Astrocyte (in vitro differentiated cells and primary cell): ENCODE results near the gene SLC9C1.

Source experiments
- EZH2 ChIP-seq: IDR thresholded peaks from 2 replicates; pipeline ENCODE4 v1.6.1; 2012; ENCODE audit warnings: mild to moderate bottlenecking, low read length, inconsistent platforms; ENCODE audit not compliant: insufficient read depth
- TF ChIP-seq, protein P1 (sequence below): IDR thresholded peaks from 2 replicates; pipeline ENCODE4 v1.5.1; 2011; ENCODE audit warnings: low read depth, mild to moderate bottlenecking, inconsistent platforms, low read length, moderate library complexity; ENCODE audit not compliant: insufficient read depth

DNA sequence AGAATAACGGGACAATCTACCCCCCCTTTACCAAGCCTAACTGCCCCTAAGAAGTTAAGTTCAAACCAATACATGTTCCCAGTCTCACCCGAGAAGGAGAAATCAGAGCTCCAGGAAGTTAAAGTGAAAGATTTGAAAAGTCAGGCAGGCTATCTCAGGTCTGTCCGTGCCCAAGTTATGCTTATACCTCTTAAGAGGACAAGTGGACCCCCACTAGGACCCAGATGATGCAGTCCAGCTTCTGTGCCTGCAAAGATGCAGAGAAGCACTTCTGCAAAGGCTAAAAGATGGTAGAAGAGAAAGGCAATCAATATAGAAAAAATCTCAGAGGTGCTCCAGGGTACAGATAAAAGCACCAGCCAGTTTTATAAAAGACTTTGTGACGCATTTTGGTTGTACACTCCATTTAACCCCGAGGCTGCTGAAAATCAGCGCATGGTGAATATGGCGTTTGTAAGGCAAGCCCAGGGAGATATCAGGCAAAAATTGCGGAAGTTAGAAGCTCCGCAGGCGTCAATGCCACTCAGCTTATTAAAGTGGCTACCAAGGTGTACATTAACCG lies 9.8 kb upstream of the SLC9C1 start:
- TF ChIP-seq, protein P1, sequence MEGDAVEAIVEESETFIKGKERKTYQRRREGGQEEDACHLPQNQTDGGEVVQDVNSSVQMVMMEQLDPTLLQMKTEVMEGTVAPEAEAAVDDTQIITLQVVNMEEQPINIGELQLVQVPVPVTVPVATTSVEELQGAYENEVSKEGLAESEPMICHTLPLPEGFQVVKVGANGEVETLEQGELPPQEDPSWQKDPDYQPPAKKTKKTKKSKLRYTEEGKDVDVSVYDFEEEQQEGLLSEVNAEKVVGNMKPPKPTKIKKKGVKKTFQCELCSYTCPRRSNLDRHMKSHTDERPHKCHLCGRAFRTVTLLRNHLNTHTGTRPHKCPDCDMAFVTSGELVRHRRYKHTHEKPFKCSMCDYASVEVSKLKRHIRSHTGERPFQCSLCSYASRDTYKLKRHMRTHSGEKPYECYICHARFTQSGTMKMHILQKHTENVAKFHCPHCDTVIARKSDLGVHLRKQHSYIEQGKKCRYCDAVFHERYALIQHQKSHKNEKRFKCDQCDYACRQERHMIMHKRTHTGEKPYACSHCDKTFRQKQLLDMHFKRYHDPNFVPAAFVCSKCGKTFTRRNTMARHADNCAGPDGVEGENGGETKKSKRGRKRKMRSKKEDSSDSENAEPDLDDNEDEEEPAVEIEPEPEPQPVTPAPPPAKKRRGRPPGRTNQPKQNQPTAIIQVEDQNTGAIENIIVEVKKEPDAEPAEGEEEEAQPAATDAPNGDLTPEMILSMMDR, result no peak
- no peak for TF ChIP-seq EZH2
